ENCODE measurements around the gene CD84.
"Not testable (repeated sequence)": the region's sequence is repeated elsewhere in the genome, so short reads cannot be mapped to it uniquely, and the experiment has no call there.

Gene CD84

DNA sequence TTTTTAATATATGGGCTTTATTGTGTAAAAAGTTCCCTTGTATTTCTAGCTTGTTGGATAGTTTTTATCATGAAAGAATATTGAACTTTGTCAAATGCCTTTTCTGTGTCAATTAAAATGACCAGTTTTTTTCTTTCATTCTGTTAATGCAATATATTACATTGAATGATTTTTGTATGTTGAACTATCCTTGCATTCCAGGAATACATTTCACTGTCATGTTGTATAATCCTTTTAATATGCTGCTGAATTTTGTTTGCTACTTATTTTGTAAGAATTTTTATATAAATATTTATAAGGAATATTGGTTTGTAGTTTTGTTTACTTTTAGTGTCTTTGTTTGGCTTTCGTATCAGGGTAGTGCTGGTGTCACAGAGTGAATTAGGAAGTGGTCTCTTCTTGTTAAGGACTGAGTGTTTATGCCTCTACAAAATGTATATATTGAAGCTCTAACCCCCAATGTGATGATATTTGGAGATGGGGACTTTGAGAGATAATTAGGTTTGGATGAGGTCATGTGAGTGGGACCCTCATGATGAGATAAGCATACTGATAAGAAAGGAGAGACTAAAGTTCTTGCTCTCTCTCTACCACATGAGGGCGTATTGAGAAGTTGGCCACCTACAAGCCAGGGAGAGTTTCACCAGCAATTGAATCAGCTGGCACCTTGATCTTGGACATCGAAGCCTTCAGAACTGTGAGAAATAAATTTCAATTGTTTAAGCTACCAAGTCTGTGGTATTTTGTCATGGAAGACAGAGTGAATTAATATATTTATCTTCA, 44.3 kb downstream of the CD84 start:
- Mint-ChIP-seq H3K27me3 (ENCODE audit: low read depth) (no peaks in the 10 kb centered on the region), H3K36me3 (ENCODE audit: low read depth) (peaks cover 22% of the 10 kb centered on the region), H3K4me3 (no peak overlapping the region), H3K9me3 (peaks cover 37% of the 10 kb centered on the region), H3K4me1 (ENCODE audit: low read depth) (peaks cover 15% of the 10 kb centered on the region), H3K27ac (no peak overlapping the region)

DNA sequence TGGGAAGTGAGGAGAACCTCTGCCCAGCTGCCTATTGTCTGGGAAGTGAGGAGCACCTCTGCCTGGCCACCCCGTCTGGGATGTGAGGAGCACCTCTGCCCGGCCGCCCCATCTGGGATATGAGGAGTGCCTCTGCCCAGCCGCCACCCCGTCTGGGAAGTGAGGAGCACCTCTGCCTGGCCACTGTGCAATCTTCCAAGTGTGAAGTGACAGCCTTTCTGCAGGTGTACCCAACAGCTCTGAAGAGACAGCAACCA, 46.8 kb downstream of the CD84 start:
- H3K4me3 Mint-ChIP-seq; H3K27me3 Mint-ChIP-seq (ENCODE audit: low read depth); H3K27ac Mint-ChIP-seq: not testable (repeated sequence)
- Mint-ChIP-seq H3K9me3 (peaks cover 53% of the 10 kb centered on the region), H3K4me1 (ENCODE audit: low read depth) (peaks cover 18% of the 10 kb centered on the region), H3K36me3 (ENCODE audit: low read depth) (peaks cover 37% of the 10 kb centered on the region)

DNA sequence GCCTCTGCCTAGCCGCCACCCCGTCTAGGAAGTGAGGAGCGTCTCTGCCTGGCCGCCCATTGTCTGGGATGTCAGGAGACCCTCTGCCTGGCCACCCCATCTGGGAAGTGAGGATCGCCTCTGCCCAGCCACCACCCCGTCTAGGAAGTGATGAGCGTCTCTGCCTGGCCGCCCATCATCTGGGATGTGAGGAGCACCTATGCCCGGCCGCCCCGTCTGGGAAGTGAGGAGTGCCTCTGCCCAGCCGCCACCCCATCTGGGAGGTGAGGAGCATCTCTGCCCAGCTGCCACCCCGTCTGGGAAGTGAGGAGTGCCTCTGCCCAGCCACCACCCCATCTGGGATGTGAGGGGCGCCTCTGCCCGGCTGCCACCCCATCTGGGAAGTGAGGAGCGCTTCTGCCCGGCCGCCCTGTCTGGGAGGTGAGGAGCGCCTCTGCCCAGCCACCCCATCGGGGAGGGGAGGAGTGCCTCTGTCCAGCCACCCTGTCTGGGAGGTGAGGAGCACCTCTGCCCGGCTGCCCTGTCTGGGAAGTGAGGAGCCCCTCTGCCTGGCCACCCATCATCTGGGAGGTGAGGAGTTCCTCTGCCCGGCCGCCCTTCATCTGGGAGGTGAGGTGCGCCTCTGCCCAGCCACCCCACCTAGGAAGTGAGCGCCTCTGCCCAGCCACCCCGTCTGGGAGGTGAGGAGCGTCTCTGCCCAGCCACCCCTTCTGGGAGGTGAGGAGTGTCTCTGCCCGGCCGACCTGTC, 47.3 kb downstream of the CD84 start:
- Mint-ChIP-seq H3K36me3 (ENCODE audit: low read depth) (peaks cover 40% of the 10 kb centered on the region), H3K9me3 (peaks cover 55% of the 10 kb centered on the region), H3K4me1 (ENCODE audit: low read depth) (peaks cover 21% of the 10 kb centered on the region)
- H3K27ac Mint-ChIP-seq; H3K4me3 Mint-ChIP-seq; H3K27me3 Mint-ChIP-seq (ENCODE audit: low read depth): not testable (repeated sequence)

DNA sequence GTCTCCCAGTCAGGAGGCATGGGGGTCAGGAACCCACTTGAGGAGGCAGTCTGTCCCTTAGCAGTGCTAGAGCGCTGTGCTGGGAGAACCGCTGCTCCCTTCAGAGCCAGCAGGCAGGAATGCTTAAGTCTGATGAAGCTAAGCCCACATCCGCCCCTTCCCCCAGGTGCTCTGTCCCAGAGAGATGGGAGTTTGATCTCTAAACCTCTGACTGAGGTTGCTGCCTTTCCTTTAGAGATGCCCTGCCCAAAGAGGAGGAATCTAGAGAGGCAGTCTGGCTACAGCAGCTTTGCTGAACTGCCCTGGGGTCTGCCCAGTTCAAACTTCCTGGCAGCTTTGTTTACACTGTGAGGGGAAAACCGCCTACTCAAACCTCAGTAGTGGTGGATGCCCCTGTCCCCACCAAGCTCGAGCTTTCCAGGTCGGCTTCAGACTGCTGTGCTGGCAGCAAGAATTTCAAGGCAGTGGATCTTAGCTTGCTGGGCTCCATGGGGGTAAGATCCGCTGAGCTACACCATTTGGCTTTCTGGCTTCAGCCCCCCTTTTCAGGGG, 49.8 kb downstream of the CD84 start:
- H3K27ac Mint-ChIP-seq, H3K4me3 Mint-ChIP-seq: not testable (repeated sequence)
- peaks cover 47% of the 10 kb centered on the region for H3K9me3 Mint-ChIP-seq

DNA sequence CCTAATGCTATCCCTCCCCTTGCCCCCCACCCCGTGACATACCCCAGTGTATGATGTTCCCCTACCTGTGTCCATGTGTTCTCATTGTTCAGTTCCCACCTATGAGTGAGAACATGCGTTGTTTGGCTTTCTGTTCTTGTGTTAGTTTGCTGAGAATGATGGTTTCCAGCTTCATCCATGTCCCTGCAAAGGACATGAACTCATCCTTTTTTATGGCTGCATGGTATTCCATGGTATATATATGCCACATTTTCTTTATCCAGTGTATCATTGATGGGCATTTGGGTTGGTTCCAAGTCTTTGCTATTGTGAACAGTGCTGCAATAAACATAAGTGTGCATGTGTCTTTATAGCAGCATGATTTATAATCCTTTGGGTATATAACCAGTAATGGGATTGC, 55.5 kb downstream of the CD84 start:
- not testable (repeated sequence) for H3K4me3 Mint-ChIP-seq; H3K27me3 Mint-ChIP-seq (ENCODE audit: low read depth)
- Mint-ChIP-seq H3K4me1 (ENCODE audit: low read depth) (peaks cover 52% of the 10 kb centered on the region), H3K9me3 (peaks cover 33% of the 10 kb centered on the region), H3K36me3 (ENCODE audit: low read depth) (peaks cover 32% of the 10 kb centered on the region), H3K27ac (peak overlapping the region; percentile 45)

More for the DNA sequence above, 49.8 kb downstream of the CD84 start:
- not testable (repeated sequence) for H3K27me3 Mint-ChIP-seq (ENCODE audit: low read depth)
- Mint-ChIP-seq H3K36me3 (ENCODE audit: low read depth) (peaks cover 41% of the 10 kb centered on the region), H3K4me1 (ENCODE audit: low read depth) (peaks cover 24% of the 10 kb centered on the region)

DNA sequence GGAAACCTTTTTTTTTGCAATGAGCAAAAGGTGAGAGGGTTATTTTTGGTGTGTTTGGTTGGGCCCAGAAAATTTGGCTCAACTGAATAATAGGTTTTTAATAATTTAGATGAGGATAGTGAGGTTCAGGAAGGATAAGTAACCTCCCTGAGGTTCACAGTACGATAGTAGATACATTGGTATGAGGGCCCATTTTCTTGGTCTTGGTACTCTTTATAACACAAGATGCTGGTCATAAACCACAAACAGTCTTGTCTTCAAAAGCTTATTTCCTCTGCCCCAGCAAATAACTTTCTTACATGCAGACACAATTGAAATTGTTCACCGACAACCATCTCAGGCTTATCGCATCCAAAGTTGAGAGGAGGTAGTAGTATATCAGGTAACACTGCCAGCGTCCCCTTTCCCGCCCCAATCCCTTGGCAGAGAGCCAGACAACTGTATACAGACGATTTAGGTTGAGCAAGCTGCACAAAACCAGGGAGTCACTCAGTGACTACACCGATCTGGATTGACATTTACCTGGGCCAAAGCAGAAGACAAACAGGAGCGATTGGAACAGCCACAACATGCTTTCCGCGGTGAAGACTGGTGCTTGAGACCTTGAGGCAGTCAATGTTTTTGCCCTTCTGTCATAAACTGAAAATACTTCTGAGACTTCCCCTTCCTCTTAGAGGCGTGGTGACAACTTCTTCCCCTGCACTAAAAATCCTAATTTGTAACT, 56.5 kb downstream of the CD84 start, which contains the start of gene SLAMF6:
SLAMF6 (minus strand) TSS at position 634 of the 724 bp plus-strand sequence; CDS start at position 571, 63 bp downstream.
- Mint-ChIP-seq H3K36me3 (ENCODE audit: low read depth) (peaks cover 30% of the 10 kb centered on the region), H3K4me1 (ENCODE audit: low read depth) (peaks cover 55% of the 10 kb centered on the region), H3K9me3 (peaks cover 24% of the 10 kb centered on the region), H3K27ac (peak within 1 kb of the TSS; percentile 89), H3K27me3 (ENCODE audit: low read depth) (no peaks in the 10 kb centered on the region), H3K4me3 (peak within 1 kb of the TSS; percentile 85)

DNA sequence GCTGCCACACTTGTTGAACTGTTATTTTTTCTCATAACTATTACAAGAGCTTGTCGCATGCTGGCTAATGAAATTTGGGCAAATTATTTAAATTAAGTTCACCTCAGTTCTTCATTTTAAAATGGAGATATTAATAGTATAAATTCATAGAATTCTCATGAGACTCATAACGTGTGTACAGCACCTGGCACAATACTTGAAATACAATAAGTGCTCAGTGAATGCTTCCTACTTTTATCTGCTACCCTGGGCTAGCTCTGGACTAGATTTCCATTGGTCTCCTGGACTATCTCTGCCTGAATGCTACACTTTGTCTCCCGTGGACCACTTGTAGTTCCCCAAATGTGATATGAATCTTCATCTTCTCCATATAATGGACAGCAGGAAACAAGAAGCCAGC, 57.2 kb downstream of the CD84 start:
- peaks cover 31% of the 10 kb centered on the region for H3K36me3 Mint-ChIP-seq (ENCODE audit: low read depth)
- peaks cover 20% of the 10 kb centered on the region for H3K9me3 Mint-ChIP-seq
- peaks cover 54% of the 10 kb centered on the region for H3K4me1 Mint-ChIP-seq (ENCODE audit: low read depth)

DNA sequence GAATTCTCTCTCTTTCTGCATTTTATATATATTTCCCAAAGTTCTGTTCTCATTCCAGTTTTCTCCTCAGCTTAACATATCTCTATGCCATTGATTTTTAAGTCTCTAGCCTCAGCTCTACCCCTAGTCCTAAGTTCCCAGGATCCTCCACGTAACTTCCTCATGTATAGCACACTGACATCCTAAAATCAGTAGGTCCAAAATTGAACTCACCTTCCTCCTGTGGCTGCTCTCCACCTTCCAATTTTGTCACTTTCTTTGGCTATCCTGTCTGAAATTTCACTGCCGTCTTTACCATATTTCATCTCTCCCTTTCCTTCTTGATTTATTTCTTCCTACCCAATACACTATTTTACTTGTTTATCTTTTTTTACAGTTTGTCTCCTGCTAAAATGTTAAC, 57.7 kb downstream of the CD84 start:
- Mint-ChIP-seq H3K9me3 (peaks cover 15% of the 10 kb centered on the region), H3K27me3 (ENCODE audit: low read depth) (no peaks in the 10 kb centered on the region), H3K4me3 (peak overlapping the region; percentile 85), H3K4me1 (ENCODE audit: low read depth) (peaks cover 56% of the 10 kb centered on the region), H3K36me3 (ENCODE audit: low read depth) (peaks cover 31% of the 10 kb centered on the region), H3K27ac (peak overlapping the region; percentile 89)

More for the DNA sequence above, 57.2 kb downstream of the CD84 start:
- H3K4me3 Mint-ChIP-seq = peak overlapping the region; percentile 85
- H3K27ac Mint-ChIP-seq = peak overlapping the region; percentile 89
- H3K27me3 Mint-ChIP-seq (ENCODE audit: low read depth) = no peaks in the 10 kb centered on the region

DNA sequence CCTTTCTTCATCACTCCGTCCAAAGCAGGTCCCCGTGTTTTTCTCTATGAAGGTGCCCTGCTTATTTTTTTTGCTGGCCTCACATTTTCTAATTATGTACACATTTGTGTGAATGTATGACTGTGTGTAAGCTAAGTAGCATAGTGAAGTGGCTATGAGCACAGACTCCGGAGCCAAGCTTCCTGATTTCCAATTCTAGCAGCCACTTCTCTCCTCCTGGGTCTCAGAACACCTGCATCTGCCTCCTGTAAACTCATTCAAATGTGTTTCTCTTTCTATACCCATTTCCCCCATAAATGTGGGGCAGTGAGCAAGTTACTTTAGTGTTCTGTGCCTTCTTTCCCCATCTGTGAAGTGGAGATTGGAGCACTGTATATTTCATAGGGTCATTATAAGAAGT, 58.3 kb downstream of the CD84 start:
- Mint-ChIP-seq H3K36me3 (ENCODE audit: low read depth) (peaks cover 31% of the 10 kb centered on the region), H3K9me3 (peaks cover 12% of the 10 kb centered on the region), H3K27ac (peak overlapping the region; percentile 89), H3K4me1 (ENCODE audit: low read depth) (peaks cover 61% of the 10 kb centered on the region), H3K27me3 (ENCODE audit: low read depth) (no peaks in the 10 kb centered on the region), H3K4me3 (peak overlapping the region; percentile 85)

DNA sequence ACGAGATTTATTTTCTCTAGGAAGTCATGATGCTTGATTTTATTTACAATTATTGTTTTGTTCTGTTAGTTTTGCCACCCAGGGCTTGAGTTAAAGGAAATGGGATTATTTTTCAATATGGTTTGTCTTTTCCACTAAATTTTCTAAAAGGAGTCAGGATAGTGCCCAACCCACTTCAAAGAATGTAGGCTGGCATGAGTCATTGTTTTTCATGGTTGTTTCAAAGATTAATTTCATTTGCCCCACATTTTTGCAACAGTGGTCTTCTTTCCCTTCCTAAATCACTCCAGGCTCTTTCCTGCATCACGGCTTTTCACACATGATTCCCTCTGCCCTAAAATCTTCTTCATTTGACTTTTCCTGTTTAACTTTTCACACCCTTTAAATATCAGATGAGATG, 58.7 kb downstream of the CD84 start:
- peak overlapping the region; percentile 89 for H3K27ac Mint-ChIP-seq
- peak overlapping the region; percentile 85 for H3K4me3 Mint-ChIP-seq
- H3K27me3 Mint-ChIP-seq (ENCODE audit: low read depth) = no peaks in the 10 kb centered on the region
- H3K36me3 Mint-ChIP-seq (ENCODE audit: low read depth) = peaks cover 33% of the 10 kb centered on the region
- H3K9me3 Mint-ChIP-seq = peaks cover 11% of the 10 kb centered on the region
- peaks cover 65% of the 10 kb centered on the region for H3K4me1 Mint-ChIP-seq (ENCODE audit: low read depth)

DNA sequence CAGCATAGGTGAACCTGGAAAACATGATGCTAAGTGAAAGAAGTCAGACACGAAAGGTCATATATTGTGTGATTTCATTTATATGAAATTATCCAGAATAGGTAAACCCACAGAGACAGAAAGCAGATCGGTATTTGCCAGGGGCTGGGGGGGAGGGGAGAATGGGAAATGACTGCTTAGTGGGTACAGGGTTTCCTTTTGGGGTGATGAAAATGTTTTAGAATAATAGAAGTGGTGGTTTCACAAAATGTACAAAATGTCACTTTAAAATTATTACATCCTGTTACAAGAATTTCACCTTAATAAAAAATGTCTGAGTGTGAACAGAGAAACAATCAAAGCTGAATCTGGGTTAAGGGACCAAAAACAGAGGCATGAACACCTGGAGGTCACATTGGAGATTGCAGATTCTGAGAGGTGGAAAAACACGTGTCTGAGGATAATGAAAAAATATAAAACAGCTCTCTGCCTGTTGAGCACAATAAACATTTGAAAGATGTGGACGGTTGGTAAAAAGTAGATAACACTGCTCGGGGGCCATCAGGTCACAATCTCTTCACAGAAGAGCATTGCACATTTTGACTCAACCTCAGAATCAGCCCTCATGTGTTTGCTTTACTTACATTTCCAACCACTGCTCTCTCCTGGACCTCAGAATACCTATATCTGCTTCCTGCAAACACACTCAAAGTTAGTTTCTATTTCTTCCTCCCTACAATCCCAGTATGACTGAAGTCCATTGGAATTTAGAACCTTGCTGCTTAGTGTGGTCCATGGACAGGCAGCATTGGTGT, 59.5 kb downstream of the CD84 start:
- Mint-ChIP-seq H3K27me3 (ENCODE audit: low read depth) (no peaks in the 10 kb centered on the region), H3K4me3 (peak overlapping the region; percentile 85), H3K9me3 (peaks cover 6% of the 10 kb centered on the region), H3K36me3 (ENCODE audit: low read depth) (peaks cover 32% of the 10 kb centered on the region), H3K27ac (peak overlapping the region; percentile 89), H3K4me1 (ENCODE audit: low read depth) (peaks cover 72% of the 10 kb centered on the region)

DNA sequence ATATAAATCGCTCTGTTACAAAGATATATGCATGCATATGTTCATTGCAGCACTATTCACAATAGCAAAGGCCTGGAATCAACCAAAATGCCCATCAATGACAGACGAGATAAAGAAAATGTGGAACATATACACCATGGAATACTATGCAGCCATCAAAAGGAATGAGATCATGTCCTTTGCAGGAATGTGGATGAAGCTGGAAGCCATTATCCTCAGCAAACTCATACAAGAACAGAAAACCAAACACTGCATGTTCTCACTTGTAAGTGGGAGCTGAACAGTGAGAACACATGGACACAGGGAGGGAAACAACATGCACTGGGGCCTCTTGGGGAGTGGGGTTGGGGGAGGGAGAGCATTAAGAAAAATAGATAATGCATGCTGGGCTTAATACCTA, 61.8 kb downstream of the CD84 start:
- H3K9me3 Mint-ChIP-seq = peaks cover 24% of the 10 kb centered on the region
- H3K36me3 Mint-ChIP-seq (ENCODE audit: low read depth) = peaks cover 53% of the 10 kb centered on the region
- not testable (repeated sequence) for H3K4me3 Mint-ChIP-seq; H3K27me3 Mint-ChIP-seq (ENCODE audit: low read depth); H3K27ac Mint-ChIP-seq
- peaks cover 67% of the 10 kb centered on the region for H3K4me1 Mint-ChIP-seq (ENCODE audit: low read depth)

DNA sequence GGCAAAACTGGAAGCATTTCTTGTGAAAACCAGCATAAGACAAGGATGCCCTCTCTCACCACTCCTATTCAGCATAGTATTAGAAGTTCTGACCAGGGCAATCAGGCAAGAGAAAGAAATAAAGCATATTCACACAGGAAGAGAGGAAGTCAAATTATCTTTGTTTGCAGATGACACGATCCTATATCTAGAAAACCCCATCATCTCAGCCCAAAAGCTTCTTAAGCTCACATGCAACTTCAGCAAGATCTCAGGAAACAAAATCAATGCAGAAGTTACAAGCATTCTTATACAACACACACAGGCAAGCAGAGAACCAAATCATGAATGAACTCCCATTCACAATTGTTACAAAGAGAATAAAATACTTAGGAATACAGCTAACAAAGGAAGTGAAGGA, 63.4 kb downstream of the CD84 start:
- peaks cover 63% of the 10 kb centered on the region for H3K36me3 Mint-ChIP-seq (ENCODE audit: low read depth)
- not testable (repeated sequence) for H3K27me3 Mint-ChIP-seq (ENCODE audit: low read depth)
- H3K9me3 Mint-ChIP-seq = peaks cover 32% of the 10 kb centered on the region
- peak overlapping the region; percentile 28 for H3K4me3 Mint-ChIP-seq
- peak overlapping the region; percentile 7 for H3K27ac Mint-ChIP-seq
- peaks cover 55% of the 10 kb centered on the region for H3K4me1 Mint-ChIP-seq (ENCODE audit: low read depth)

DNA sequence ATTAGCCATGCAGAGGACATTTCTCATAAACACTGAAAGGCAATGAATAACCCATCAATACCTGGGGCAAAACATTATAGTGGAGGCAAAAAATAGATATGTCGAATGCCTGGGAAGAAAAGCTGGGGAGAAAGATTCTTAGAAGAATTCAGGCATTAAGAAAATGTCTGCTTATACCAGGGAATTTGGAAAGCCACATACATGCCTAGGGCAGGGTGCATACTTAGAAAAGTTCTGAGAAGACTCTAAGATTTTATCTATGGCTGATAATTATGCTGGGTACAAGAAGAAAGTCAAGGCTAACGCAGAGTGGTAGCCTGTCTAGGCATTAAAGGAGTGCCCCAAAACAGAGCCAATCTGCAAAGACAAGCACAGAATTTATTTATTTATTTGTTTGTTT, 74.6 kb downstream of the CD84 start:
- H3K27ac Mint-ChIP-seq = no peak overlapping the region
- H3K27me3 Mint-ChIP-seq (ENCODE audit: low read depth) = no peaks in the 10 kb centered on the region
- H3K4me1 Mint-ChIP-seq (ENCODE audit: low read depth) = peaks cover 11% of the 10 kb centered on the region
- H3K36me3 Mint-ChIP-seq (ENCODE audit: low read depth) = peaks cover 85% of the 10 kb centered on the region
- peaks cover 63% of the 10 kb centered on the region for H3K9me3 Mint-ChIP-seq
- H3K4me3 Mint-ChIP-seq = no peak overlapping the region
